Esophagus squamous epithelium (tissue), 4 donors: ENCODE data around the gene DUSP9.

Experiments
- POLR2A ChIP-seq, 4 donors: fragments of 450-650 bp; IDR thresholded peaks; one replicate each; pipeline ENCODE4 v1.6.1; 2017; ENCODE audit warnings: antibody characterized with exemption in 4 of 4, mild to moderate bottlenecking in 4 of 4, moderate library complexity in 3 of 4
- TF ChIP-seq, protein P1 (sequence below), 6 experiments: fragments of 450-650 bp in 4 of 6; fragments of 200-600 bp in 2 of 6; sonication (generic) in 2 of 6; IDR thresholded peaks; one replicate each; pipeline ENCODE4 v1.5.1; 2016 to 2019; ENCODE audit warnings: antibody characterized with exemption in 6 of 6, mild to moderate bottlenecking in 4 of 6, moderate library complexity in 4 of 6

DNA sequence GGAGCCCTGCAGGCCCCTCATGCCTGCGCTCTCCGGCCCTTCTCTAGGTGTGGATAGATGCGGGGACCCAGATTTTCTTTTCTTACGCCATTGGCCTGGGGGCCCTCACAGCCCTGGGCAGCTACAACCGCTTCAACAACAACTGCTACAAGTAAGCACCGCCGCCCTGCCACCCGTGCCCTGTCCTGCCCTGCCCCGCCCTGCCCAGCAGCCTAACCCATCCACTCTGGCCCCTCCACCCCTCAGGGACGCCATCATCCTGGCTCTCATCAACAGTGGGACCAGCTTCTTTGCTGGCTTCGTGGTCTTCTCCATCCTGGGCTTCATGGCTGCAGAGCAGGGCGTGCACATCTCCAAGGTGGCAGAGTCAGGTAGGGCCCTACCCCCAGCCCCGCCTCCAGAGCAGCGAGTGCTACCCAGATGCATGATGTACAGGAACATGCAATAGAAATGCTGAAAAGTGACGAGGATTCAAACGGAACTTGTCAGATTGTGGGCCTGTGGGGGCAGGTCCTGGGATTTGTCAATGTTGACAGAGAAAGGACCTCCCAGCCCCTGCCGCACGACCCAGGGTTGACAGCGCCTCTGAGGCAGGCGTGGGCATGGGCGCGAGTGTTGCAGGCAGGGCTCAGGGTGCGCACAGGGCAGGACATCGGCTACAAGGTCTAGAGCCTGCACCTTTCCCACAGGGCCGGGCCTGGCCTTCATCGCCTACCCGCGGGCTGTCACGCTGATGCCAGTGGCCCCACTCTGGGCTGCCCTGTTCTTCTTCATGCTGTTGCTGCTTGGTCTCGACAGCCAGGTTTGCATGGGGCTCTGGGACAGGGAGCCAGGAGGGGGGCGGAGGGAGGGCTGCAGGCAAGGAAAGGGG, 46.4 kb downstream of the DUSP9 start:
- TF ChIP-seq, protein P1, sequence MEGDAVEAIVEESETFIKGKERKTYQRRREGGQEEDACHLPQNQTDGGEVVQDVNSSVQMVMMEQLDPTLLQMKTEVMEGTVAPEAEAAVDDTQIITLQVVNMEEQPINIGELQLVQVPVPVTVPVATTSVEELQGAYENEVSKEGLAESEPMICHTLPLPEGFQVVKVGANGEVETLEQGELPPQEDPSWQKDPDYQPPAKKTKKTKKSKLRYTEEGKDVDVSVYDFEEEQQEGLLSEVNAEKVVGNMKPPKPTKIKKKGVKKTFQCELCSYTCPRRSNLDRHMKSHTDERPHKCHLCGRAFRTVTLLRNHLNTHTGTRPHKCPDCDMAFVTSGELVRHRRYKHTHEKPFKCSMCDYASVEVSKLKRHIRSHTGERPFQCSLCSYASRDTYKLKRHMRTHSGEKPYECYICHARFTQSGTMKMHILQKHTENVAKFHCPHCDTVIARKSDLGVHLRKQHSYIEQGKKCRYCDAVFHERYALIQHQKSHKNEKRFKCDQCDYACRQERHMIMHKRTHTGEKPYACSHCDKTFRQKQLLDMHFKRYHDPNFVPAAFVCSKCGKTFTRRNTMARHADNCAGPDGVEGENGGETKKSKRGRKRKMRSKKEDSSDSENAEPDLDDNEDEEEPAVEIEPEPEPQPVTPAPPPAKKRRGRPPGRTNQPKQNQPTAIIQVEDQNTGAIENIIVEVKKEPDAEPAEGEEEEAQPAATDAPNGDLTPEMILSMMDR (IDR thresholded peaks at IDR 0.05) = no peak
- no peak for TF ChIP-seq POLR2A (IDR thresholded peaks at IDR 0.05)
